Muscle layer of duodenum (tissue), 2 donors: Measurements from ENCODE around the gene ASXL2.
"Not testable (repeated sequence)": the region's sequence is repeated elsewhere in the genome, so short reads cannot be mapped to it uniquely, and the experiment has no call there.

Source experiments
- H3K27ac ChIP-seq: one replicate; pipeline ENCODE4 v1.7.0; 2013; ENCODE audit warnings: mild to moderate bottlenecking, low read length
- H3K27me3 ChIP-seq: one replicate; pipeline ENCODE4 v1.7.0; 2013; ENCODE audit warnings: low read depth, mild to moderate bottlenecking, control low read depth, low read length
- H3K36me3 ChIP-seq, 2 donors: one replicate each; pipeline ENCODE4 v1.7.0; 2013; ENCODE audit warnings: low read length in 2 of 2, control low read depth in 1 of 2, mild to moderate bottlenecking in 1 of 2; ENCODE audit not compliant: insufficient read depth in 2 of 2, control insufficient read depth in 1 of 2
- H3K4me1 ChIP-seq, 2 donors: one replicate each; pipeline ENCODE4 v1.7.0; 2013; ENCODE audit warnings: low read length in 2 of 2, mild to moderate bottlenecking in 2 of 2, control low read depth in 1 of 2, moderate library complexity in 1 of 2; ENCODE audit not compliant: insufficient read depth in 2 of 2, control insufficient read depth in 1 of 2
- H3K4me3 ChIP-seq, 2 donors: one replicate each; pipeline ENCODE4 v1.7.0; 2013; ENCODE audit warnings: low read length in 2 of 2, low read depth in 1 of 2, mild to moderate bottlenecking in 1 of 2
- H3K9me3 ChIP-seq, 2 donors: one replicate each; pipeline ENCODE4 v1.7.0; 2013; ENCODE audit warnings: low read length in 2 of 2, control low read depth in 1 of 2, mild to moderate bottlenecking in 1 of 2; ENCODE audit not compliant: control insufficient read depth in 1 of 2
- donor health status: healthy.

The ASXL2 gene

DNA sequence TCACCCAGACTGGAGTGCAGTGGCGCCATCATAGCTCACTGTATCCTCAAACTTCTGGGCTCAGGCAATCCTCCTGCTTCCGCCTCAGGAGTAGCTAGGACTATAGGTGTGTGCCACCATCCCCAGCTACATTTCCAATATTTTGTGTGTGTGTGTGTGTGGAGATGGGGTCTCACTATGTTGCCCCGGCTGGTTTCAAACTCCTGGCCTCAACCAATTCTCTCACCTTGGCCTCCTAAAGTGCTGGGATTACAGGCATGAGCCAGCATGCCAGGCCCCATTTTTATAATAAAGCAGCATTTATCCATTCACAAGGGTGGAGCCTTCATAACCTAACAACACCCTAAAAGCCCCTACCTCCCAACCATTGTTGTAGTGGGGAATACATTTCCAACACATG is 152.4 kb downstream of the ASXL2 start:
- Histone ChIP-seq H3K9me3 (no peaks in the 10 kb centered on the region), H3K27me3 (no peaks in the 10 kb centered on the region), H3K27ac (no peak overlapping the region), H3K4me3 (no peak overlapping the region), H3K36me3 (no peaks in the 10 kb centered on the region), H3K4me1 (no peaks in the 10 kb centered on the region)

DNA sequence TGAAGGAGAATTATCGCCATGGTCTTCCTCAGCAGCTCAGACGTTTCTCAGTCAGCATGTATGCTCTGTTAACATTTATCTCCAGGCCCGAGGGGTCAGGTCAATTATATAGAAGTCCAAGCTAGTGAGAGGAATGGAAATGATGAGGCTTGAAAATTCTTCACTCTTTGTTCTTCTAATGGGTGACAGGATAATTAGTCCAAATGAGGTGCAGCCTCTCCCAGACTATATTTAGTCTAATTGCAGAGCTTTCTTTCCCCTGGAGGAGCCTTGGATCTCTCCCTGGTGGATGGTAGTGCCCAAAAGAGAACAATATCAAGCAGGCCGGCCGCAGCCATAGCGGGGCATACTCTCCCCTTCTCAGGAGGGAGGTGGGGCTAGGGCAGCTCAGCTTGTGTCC is 153.5 kb downstream of the ASXL2 start:
- H3K4me1 ChIP-seq = no peaks in the 10 kb centered on the region
- H3K9me3 ChIP-seq = no peaks in the 10 kb centered on the region
- H3K4me3 ChIP-seq = no peak overlapping the region
- no peaks in the 10 kb centered on the region for H3K27me3 ChIP-seq
- no peak overlapping the region for H3K27ac ChIP-seq
- no peaks in the 10 kb centered on the region for H3K36me3 ChIP-seq

DNA sequence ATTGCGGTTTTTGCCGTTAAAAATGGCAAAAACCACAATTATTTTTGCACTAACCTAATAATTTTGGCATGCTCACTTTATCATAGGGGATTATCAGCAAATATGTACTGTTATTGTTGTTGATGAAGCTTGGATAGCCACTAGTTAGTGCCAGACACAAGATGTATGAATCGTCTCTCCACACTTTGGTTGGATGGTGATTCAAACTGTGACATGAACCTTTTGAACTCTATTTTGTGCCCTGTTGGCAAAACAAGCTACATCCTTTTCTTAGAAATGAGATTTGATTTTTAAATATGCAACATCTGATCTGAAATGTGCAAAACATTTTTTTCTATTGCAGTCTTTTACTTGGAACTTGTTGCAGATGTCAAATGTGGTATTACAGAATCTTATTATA is 156.1 kb downstream of the ASXL2 start:
- no peaks in the 10 kb centered on the region for H3K4me1 ChIP-seq
- no peak overlapping the region for H3K4me3 ChIP-seq
- no peaks in the 10 kb centered on the region for H3K9me3 ChIP-seq
- no peak overlapping the region for H3K27ac ChIP-seq
- H3K36me3 ChIP-seq = no peaks in the 10 kb centered on the region
- no peaks in the 10 kb centered on the region for H3K27me3 ChIP-seq

DNA sequence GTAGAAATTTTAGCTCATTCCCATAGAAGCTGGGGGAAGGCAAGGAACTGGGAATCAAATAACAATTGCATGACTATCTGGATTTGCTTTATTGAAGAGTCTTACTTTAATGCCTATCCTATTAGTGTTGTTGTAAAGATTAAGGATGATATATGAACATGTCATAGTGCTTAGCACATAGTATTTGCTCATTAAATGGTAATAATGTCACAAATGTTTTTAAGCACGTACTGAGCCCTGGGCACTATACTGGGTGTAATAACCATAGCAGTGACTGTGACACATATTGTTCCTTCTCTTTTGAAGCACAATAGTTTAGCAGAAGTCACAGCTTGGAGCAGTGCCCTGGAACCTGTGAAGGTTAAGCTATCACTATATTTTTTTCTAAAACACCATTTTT is 157.7 kb downstream of the ASXL2 start:
- H3K27ac ChIP-seq = no peak overlapping the region

DNA sequence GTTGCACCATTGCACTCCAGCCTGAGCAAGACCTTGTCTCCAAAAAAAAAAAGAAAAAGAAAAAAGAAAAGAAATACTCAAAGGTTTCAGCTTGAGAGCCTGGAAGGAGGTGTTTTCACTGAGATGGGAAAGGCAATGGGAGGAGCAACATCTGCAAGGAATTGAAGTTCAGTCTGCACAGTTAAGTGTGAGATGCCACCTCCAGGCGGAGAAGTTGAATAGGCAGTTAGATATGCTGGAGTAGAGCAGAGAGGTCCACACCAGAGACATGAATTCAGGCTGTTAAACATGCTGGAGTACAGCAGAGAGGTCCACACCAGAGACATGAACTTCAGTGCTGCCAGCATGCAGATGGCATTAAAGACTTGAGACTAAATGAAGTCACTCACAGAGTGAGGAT is 163.5 kb downstream of the ASXL2 start:
- no peaks in the 10 kb centered on the region for H3K27me3 ChIP-seq
- H3K9me3 ChIP-seq = no peaks in the 10 kb centered on the region
- H3K4me3 ChIP-seq = no peak overlapping the region
- no peak overlapping the region for H3K27ac ChIP-seq
- no peaks in the 10 kb centered on the region for H3K4me1 ChIP-seq
- H3K36me3 ChIP-seq = no peaks in the 10 kb centered on the region

More for the DNA sequence above, 157.7 kb downstream of the ASXL2 start:
- Histone ChIP-seq H3K4me1 (no peaks in the 10 kb centered on the region), H3K27me3 (no peaks in the 10 kb centered on the region), H3K4me3 (no peak overlapping the region), H3K9me3 (no peaks in the 10 kb centered on the region), H3K36me3 (no peaks in the 10 kb centered on the region)

DNA sequence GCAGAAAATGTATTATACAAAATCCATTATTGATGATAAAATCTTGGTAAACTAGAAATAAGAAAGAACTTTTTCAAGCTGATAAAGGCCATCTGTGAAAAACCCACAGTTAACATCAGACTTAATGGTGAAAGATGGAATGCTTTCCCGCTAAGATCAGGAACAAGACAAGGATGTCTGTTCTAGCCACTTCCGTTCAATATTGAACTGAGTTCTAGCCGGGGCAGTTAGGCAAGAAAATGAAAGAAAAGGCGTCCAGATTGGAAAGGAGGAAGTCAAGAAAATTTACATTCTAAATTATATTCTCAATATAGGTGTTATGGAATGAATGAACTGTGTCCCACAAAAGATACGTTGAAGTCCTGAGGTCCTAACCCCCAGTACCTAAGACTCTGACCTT is 165.8 kb downstream of the ASXL2 start:
- no peaks in the 10 kb centered on the region for H3K9me3 ChIP-seq
- H3K4me1 ChIP-seq = no peaks in the 10 kb centered on the region
- H3K27me3 ChIP-seq = no peaks in the 10 kb centered on the region
- H3K27ac ChIP-seq = no peak overlapping the region
- H3K4me3 ChIP-seq = no peak overlapping the region
- H3K36me3 ChIP-seq = no peaks in the 10 kb centered on the region

DNA sequence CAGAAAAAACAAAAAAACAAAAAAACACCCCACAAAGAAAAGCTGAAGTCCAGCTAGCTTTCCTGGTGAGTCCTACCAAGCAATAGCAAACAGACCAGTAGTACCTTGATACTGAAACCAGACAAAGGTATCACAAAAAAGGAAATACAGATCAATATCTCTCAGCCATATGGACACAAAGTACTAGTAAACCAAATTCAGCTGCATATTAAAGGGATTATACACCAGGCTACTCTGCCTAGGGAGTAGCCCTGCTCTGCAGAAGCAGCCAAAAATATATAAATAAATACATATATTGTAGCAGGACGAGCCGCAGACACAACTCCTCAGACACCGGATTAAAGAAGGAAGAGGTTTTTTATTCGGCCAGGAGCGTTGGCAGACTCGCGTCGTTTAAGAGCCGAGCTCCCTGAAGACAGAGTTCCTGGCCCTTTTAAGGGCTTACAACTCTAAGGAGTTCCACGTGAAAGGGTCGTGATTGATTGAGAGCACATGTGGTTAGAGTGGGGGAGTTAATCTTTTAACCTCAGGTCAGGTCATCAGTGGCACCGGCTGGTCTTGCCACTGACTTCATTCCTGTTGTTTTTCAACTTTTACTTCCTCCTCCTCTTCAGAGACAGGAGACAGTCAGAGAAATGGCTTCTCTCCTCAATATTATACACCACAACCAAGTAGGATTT is 166.5 kb downstream of the ASXL2 start:
- Histone ChIP-seq H3K4me3 (peak overlapping the region in 1 of 2 donors; percentile 11), H3K27me3 (no peaks in the 10 kb centered on the region), H3K9me3 (no peaks in the 10 kb centered on the region), H3K36me3 (no peaks in the 10 kb centered on the region), H3K27ac (no peak overlapping the region), H3K4me1 (no peaks in the 10 kb centered on the region)

DNA sequence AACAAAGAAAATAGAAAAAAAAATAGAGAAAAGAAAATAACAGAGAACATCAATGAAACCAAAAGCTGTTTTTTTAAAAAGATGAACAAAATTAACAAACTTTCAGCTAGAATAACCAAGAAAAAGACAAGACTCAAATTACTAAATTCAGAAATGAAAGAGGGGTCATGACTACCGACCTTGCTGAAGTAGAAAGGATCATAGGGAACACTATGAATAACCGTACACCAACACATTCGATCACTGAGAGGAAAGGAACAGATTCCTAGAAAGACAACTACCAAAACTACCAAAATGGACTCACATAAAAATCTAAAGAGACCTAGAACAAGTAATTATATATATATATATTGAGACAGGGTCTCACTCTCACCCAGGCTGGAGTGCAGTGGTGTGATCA is 167.5 kb downstream of the ASXL2 start:
- no peaks in the 10 kb centered on the region for H3K27me3 ChIP-seq
- H3K4me3 ChIP-seq = no peak overlapping the region
- H3K9me3 ChIP-seq = no peaks in the 10 kb centered on the region
- H3K27ac ChIP-seq = no peak overlapping the region
- no peaks in the 10 kb centered on the region for H3K36me3 ChIP-seq
- H3K4me1 ChIP-seq = no peaks in the 10 kb centered on the region

DNA sequence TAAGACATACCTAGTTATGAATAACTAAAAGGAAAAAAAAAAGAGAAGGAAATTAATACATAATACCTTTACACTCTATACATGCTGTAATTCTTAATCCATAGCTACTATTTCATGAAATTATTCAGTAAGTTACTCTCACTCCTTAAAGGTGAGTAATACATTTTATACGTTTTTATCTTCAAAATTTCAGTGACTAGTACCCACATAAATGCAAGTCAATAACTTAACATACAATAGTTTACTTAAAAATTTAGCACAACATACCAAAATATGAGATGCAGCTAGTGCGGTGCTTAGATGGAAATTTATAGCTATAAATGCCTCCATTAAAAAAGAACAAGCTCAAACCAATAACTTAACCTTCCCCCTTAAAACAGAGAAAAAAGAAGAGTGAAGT is 168.9 kb downstream of the ASXL2 start:
- no peak overlapping the region for H3K4me3 ChIP-seq
- H3K4me1 ChIP-seq = no peaks in the 10 kb centered on the region
- H3K27ac ChIP-seq = no peak overlapping the region
- no peaks in the 10 kb centered on the region for H3K9me3 ChIP-seq
- H3K36me3 ChIP-seq = no peaks in the 10 kb centered on the region
- H3K27me3 ChIP-seq = no peaks in the 10 kb centered on the region

DNA sequence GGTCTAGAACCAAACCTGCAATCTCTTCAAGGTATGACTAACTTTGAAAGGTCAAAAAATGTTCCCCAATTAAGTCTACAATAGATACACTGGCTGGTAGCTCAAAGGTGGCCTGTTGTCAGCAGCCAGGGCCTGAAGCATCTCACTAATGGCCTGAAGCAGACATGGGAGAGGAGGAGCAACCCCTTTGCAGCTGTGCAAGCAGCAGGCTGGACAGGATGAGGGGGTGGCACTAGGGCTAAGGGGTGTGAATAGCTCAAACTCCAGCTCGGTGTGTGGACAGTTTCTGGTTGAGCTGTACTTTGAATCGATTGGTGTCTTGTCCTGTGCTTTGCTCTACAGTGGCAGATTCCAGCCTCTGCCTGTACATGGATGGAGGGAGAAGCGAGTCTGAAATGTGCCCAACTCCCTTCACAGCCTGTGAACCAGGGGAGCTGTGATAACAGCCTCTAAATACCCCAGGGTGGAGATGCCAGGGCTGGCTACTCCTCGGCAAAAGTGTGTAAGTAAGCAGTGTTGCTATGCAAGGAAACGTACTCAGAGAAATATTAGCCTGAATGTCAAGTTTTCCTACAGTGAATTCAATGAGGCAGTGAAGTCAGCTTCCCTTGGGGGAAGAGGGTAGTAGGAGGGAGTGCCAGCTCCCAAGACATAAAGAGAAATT is 170.2 kb downstream of the ASXL2 start:
- Histone ChIP-seq H3K36me3 (no peaks in the 10 kb centered on the region), H3K4me3 (no peak overlapping the region), H3K4me1 (no peaks in the 10 kb centered on the region), H3K27me3 (no peaks in the 10 kb centered on the region), H3K9me3 (no peaks in the 10 kb centered on the region), H3K27ac (no peak overlapping the region)

DNA sequence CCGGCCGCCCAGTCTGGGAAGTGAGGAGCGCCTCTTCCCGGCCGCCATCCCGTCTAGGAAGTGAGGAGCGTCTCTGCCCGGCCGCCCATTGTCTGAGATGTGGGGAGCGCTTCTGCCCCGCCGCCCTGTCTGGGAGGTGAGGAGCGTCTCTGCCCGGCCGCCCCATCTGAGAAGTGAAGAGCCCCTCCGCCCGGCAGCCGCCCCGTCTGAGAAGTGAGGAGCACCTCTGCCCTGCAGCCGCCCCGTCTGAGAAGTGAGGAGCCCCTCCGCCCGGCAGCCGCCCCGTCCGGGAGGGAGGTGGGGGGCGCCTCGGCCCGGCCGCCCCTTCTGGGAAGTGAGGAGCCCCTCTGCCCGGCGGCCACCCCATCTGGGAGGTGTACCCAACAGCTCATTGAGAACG is 172.7 kb downstream of the ASXL2 start:
- not testable (repeated sequence) for H3K9me3 ChIP-seq, H3K27ac ChIP-seq, H3K4me3 ChIP-seq, H3K36me3 ChIP-seq, H3K27me3 ChIP-seq, H3K4me1 ChIP-seq

DNA sequence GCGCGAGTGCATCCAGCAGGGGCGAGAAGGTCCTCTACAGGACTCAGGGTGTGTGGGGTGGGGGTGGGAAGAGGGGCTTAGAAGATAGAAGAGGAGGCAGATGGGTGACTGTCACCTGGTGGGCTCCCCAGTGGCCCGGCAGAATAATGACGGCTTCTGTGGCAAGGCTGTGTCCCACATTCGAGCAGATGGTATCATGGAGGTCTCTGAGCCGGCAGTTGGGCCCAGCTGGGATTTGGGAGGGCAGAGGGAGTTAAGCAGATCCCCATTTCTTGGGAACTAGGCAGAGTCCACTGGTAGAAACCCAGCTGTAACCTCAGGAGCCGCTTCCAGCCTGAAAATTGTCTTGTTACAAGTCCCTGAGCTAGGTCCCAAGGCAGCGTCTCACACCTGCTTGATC is 176.5 kb downstream of the ASXL2 start:
- H3K9me3 ChIP-seq = no peaks in the 10 kb centered on the region
- no peak overlapping the region for H3K27ac ChIP-seq
- H3K4me3 ChIP-seq = no peak overlapping the region
- no peaks in the 10 kb centered on the region for H3K27me3 ChIP-seq
- H3K36me3 ChIP-seq = no peaks in the 10 kb centered on the region
- H3K4me1 ChIP-seq = no peaks in the 10 kb centered on the region
